HEK293 (cell line): ENCODE results near the gene RPS27.

ENCODE experiments used
- EGR2 ChIP-seq: fragments of 450-650 bp; formaldehyde crosslinking; IDR thresholded peaks from 2 replicates; pipeline ENCODE4 v1.5.1; 2016; ENCODE audit warnings: low read depth, missing biosample characterization, missing genetic modification characterization
- KLF9 ChIP-seq: fragments of 450-650 bp; formaldehyde crosslinking; IDR thresholded peaks from 2 replicates; pipeline ENCODE4 v1.5.1; 2016; ENCODE audit warnings: missing biosample characterization, missing genetic modification characterization, low read depth
- REST ChIP-seq: fragments of 450-650 bp; formaldehyde crosslinking; IDR thresholded peaks from 2 replicates; pipeline ENCODE4 v1.5.1; 2016; ENCODE audit warnings: missing biosample characterization, missing genetic modification characterization
- WT1 ChIP-seq: fragments of 450-650 bp; formaldehyde crosslinking; IDR thresholded peaks from 2 replicates; pipeline ENCODE4 v1.5.1; 2016; ENCODE audit warnings: missing biosample characterization, missing genetic modification characterization
- ZBTB21 ChIP-seq: fragments of 450-650 bp; formaldehyde crosslinking; IDR thresholded peaks from 2 replicates; pipeline ENCODE4 v1.5.1; 2017; ENCODE audit warnings: missing biosample characterization, missing genetic modification characterization
- ZNF843 ChIP-seq: fragments of 450-650 bp; formaldehyde crosslinking; IDR thresholded peaks from 2 replicates; pipeline ENCODE4 v1.5.1; 2016; ENCODE audit warnings: missing biosample characterization, missing genetic modification characterization

GRCh38 chr1:153977250-153978240 lies 13.0 kb upstream of the RPS27 start, which contains the start of gene JTB:
- TF ChIP-seq REST (no peak), ZNF843 (tag by site-specific recombination) (0 out of 2 replicates have a peak, but pooled peaks have one; percentile 14), KLF9 (tag by site-specific recombination) (no peak), EGR2 (tag by site-specific recombination) (peak; percentile 56; the same call in 1 of the 2 replicates), ZBTB21 (tag by site-specific recombination) (peak; percentile 35; the same call in 1 of the 2 replicates), WT1 (tag by site-specific recombination) (no peak)
